T-cell (primary cell): ENCODE results near the gene BANF2. TPM values are rescaled to one million over a fixed set of nuclear protein-coding genes. Genes with fewer than 3 reads are reported as not detected.

Source experiments
- ATAC-seq, 4 experiments: fragments of 200-7000 bp in 3 of 4; fragments of 150-1000 bp in 1 of 4; cut with Tn5 transposase; replicated peaks in 1 of 4; 1 replicate in 3 of 4; 2 replicates in 1 of 4; pipeline ENCODE4 v1.10.0; 2021; ENCODE audit warnings: moderate library complexity in 3 of 4, mild to moderate bottlenecking in 2 of 4, moderate number of reproducible peaks in 1 of 4
- CTCF ChIA-PET, 2 donors: fragments of 300-600 bp; sonication (Branson Sonifier 250); formaldehyde crosslinking; loops; one replicate each; lab custom pipeline; 2022; ENCODE audit warnings: antibody characterized with exemption in 2 of 2; lab: Charles Lee
- POLR2A ChIA-PET, 2 donors: fragments of 300-600 bp; sonication (Branson Sonifier 250); formaldehyde crosslinking; loops; one replicate each; lab custom pipeline; 2022; ENCODE audit warnings: antibody characterized with exemption in 2 of 2; lab: Charles Lee
- DNase-seq, 35 experiments: peaks; one replicate each; pipeline versions ENCODE4 v3.0.0 to v3.0.0-alpha.2; 2013 to 2023
- H3K27ac ChIP-seq: one replicate; pipeline ENCODE4 v1.5.1; 2013; ENCODE audit warnings: low read length
- H3K27me3 ChIP-seq, 2 experiments: replicated peaks in 1 of 2; 1 replicate in 1 of 2; 2 replicates in 1 of 2; pipeline versions ENCODE4 v1.6.1 to v1.7.0; 2013; ENCODE audit warnings: low read length in 1 of 2, mixed read lengths in 1 of 2; ENCODE audit not compliant: control insufficient read depth in 2 of 2, insufficient read depth in 2 of 2; ENCODE audit errors: extremely low read depth in 1 of 2
- H3K36me3 ChIP-seq, 2 donors: 1 replicate in 1 of 2; 2 replicates in 1 of 2; pipeline versions ENCODE4 v1.6.1 to v1.7.0; 2013; ENCODE audit warnings: low read length in 1 of 2; ENCODE audit not compliant: control insufficient read depth in 2 of 2, insufficient read depth in 1 of 2; ENCODE audit errors: extremely low read depth in 1 of 2
- H3K4me1 ChIP-seq, 2 experiments: 1 replicate in 1 of 2; 2 replicates in 1 of 2; pipeline versions ENCODE4 v1.6.1 to v1.7.0; 2013; ENCODE audit warnings: low read length in 2 of 2, mixed read lengths in 1 of 2; ENCODE audit not compliant: insufficient read depth in 2 of 2, control insufficient read depth in 1 of 2; ENCODE audit errors: extremely low read depth in 1 of 2
- H3K4me3 ChIP-seq, 2 donors: 1 replicate in 1 of 2; 2 replicates in 1 of 2; pipeline versions ENCODE4 v1.5.1 to v1.7.0; 2013; ENCODE audit warnings: mild to moderate bottlenecking in 2 of 2, low read length in 1 of 2, moderate library complexity in 1 of 2; ENCODE audit not compliant: control insufficient read depth in 1 of 2; ENCODE audit errors: extremely low read depth in 1 of 2
- H3K9me3 ChIP-seq: 2 replicates; pipeline ENCODE4 v1.7.0; 2013
- H3K27ac Mint-ChIP-seq, 2 donors: one replicate each; pipeline ENCODE4 v1.8.0; 2020 to 2021; ENCODE audit warnings: mild to moderate bottlenecking in 2 of 2, mixed read lengths in 2 of 2
- H3K27me3 Mint-ChIP-seq, 2 donors: one replicate each; pipeline ENCODE4 v1.8.0; 2021 to 2022; ENCODE audit warnings: mixed read lengths in 2 of 2
- H3K36me3 Mint-ChIP-seq: one replicate; pipeline ENCODE4 v1.8.0; 2021; ENCODE audit warnings: mixed read lengths
- H3K4me1 Mint-ChIP-seq, 3 donors: one replicate each; pipeline ENCODE4 v1.8.0; 2020 to 2022; ENCODE audit warnings: mixed read lengths in 3 of 3, mild to moderate bottlenecking in 1 of 3
- H3K4me3 Mint-ChIP-seq, 3 donors: one replicate each; pipeline ENCODE4 v1.8.0; 2020 to 2022; ENCODE audit warnings: mild to moderate bottlenecking in 3 of 3, mixed read lengths in 3 of 3, moderate library complexity in 3 of 3
- H3K9me3 Mint-ChIP-seq, 3 donors: one replicate each; pipeline ENCODE4 v1.8.0; 2020 to 2022; ENCODE audit warnings: mixed read lengths in 3 of 3
- WGBS: methylation state at CpG from one replicate; pipeline ENCODE4 v1.1.5; 2013; ENCODE audit warnings: missing lambda C conversion rate; ENCODE audit not compliant: insufficient coverage; 5-methylcytosine and 5-hydroxymethylcytosine counted together
- total RNA-seq, 35 experiments: library from RNA in 6 of 35; stranded (reverse) in 6 of 35; fragments of 120-200 nt in 1 of 35; gene quantifications; one replicate each; pipeline versions ENCODE4 v1.2.1 to v1.2.4 and lab custom pipeline; 2013 to 2026

The BANF2 gene
- total RNA-seq, 5 donors from 2014 or later (not counting 1 experiment from before 2014, with no cell fraction given): not detected

DNA sequence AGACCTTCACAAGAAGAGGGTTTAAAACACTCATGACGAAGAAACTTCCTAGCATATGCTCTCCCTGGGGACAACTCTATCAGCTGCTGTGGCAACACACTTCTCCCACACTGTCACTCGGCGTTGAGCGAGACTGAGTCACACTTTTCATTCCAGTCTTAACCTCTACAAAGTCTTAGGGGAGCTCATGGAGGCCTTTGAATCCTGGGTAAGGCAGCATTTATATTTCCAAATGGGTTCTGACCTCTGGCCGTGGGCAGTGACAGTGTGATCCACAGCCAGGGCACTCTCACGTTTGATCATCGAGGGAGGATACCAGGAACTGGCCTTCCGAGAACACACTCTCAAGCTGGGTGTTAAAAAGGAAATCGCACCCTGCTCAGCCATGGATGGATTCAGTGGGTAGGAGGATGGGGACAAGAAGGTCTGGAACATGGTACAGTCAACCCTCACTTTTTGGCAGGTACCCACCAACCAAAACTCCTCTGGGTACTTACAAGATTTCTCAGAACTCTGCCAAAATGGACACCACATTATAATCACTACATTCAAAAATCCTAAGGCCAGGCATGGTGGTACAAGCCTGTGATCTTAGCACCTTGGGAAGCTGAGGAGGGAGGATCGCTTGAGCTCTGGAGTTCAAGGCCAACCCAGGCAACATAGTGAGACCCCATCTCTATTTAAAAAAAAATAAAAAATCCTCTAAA lies 37.3 kb upstream of the BANF2 start:
- Mint-ChIP-seq H3K27ac (no peak overlapping the region), H3K4me1 (peaks cover 29 to 60% (median 32%) of the 10 kb centered on the region in 3 donors), H3K9me3 (no peaks in the 10 kb centered on the region), H3K27me3 (no peaks in the 10 kb centered on the region), H3K36me3 (peaks cover 23% of the 10 kb centered on the region), H3K4me3 (no peak overlapping the region)
- POLR2A ChIA-PET: interaction anchor here in 1 of 2 donors (0.7 kb wide), 1 partner anchor 10 kb away, joined by 3 read pairs; no protein-coding TSS in a partner anchor
- no peak overlapping the region for H3K4me3 ChIP-seq
- H3K9me3 ChIP-seq: no peaks in the 10 kb centered on the region
- ATAC-seq: no peak
- no peaks in the 10 kb centered on the region for H3K27me3 ChIP-seq
- DNase-seq: no peak
- H3K36me3 ChIP-seq: peaks cover 0 to 10% of the 10 kb centered on the region in 2 donors
- no peak overlapping the region for H3K27ac ChIP-seq
- WGBS: 44% methylated on average over 6 of the region's 10 CpGs
- H3K4me1 ChIP-seq: peaks cover 4 to 20% of the 10 kb centered on the region in 2 experiments
- CTCF ChIA-PET: no interaction called here

- no peaks in the 10 kb centered on the region for H3K27me3 Mint-ChIP-seq
- Histone ChIP-seq H3K4me3 (no peak overlapping the region), H3K9me3 (no peaks in the 10 kb centered on the region), H3K27ac (no peak overlapping the region), H3K36me3 (peaks cover 0 to 7% of the 10 kb centered on the region in 2 donors), H3K27me3 (no peaks in the 10 kb centered on the region), H3K4me1 (peaks cover 4 to 20% of the 10 kb centered on the region in 2 experiments)
- DNase-seq (no peak), ATAC-seq (no peak)
- no peaks in the 10 kb centered on the region for H3K9me3 Mint-ChIP-seq
- no peak overlapping the region for H3K4me3 Mint-ChIP-seq
- ChIA-PET POLR2A (interaction anchor here in 1 of 2 donors (0.7 kb wide), 1 partner anchor 9 kb away, joined by 3 read pairs; no protein-coding TSS in a partner anchor), CTCF (no interaction called here)
- WGBS: 91% methylated on average over 9 of the region's 13 CpGs
- H3K36me3 Mint-ChIP-seq: peaks cover 18% of the 10 kb centered on the region
- H3K27ac Mint-ChIP-seq: no peak overlapping the region
- H3K4me1 Mint-ChIP-seq: peaks cover 31 to 61% (median 32%) of the 10 kb centered on the region in 3 donors
These were observed 36.7 kb upstream of the BANF2 start for GRCh38 chr20:17663040-17663399.

- no peaks in the 10 kb centered on the region for H3K27me3 ChIP-seq
- POLR2A ChIA-PET: no interaction called here
- Mint-ChIP-seq H3K4me3 (no peak overlapping the region), H3K9me3 (no peaks in the 10 kb centered on the region), H3K4me1 (peaks cover 32 to 62% (median 35%) of the 10 kb centered on the region in 3 donors), H3K27ac (no peak overlapping the region), H3K27me3 (no peaks in the 10 kb centered on the region), H3K36me3 (peaks cover 13% of the 10 kb centered on the region)
- H3K4me1 ChIP-seq: peaks cover 4 to 20% of the 10 kb centered on the region in 2 experiments
- DNase-seq (no peak), ATAC-seq (no peak)
- H3K36me3 ChIP-seq: peaks cover 0 to 5% of the 10 kb centered on the region in 2 donors
- CTCF ChIA-PET: no interaction called here
- 95% methylated on average over 4 of the region's 5 CpGs for WGBS
- H3K9me3 ChIP-seq: no peaks in the 10 kb centered on the region
- H3K4me3 ChIP-seq: no peak overlapping the region
- H3K27ac ChIP-seq: no peak overlapping the region
These were observed 36.3 kb upstream of the BANF2 start for GRCh38 chr20:17663486-17663885.

DNA sequence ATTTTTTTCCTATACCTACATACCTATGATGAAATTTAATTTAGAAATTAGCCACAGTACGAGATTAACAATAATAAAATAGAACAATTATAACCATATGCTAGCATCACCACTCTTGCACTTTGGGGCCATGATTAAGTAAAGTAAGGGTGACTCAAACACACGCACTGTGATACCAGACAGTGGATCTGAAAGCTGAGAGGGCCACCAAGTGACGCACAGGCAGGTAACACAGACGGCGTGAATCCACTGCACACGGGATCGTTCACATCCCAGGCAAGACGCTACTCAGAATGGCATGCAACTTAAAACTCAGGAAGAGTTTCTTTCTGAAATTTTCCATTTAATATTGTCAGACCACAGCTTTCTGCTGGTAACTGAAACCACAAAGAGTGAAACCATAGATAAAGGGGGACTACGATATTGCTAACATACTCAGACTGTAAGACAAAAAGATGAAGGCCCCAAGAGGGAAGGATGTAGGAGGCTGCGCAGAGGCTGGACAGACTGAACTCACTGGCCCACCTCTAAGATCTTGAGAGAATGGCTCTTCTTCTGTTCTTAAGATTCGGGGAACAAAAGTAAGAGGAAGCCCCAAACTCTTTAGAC lies 35.6 kb upstream of the BANF2 start:
- peak overlapping the region; percentile 17 to 52 for H3K27ac Mint-ChIP-seq
- ChIA-PET CTCF (interaction anchor here (1.0 to 1.7 kb wide), 2 partner anchors 10 to 18 kb away, joined by 3 to 6 read pairs; partner anchors contain the start of gene RRBP1 (in 1 of the 2)), POLR2A (interaction anchor here in 1 of 2 donors (0.6 kb wide), 1 partner anchor 18 kb away, joined by 3 read pairs; no protein-coding TSS in a partner anchor)
- Histone ChIP-seq H3K4me3 (no peak overlapping the region), H3K36me3 (peaks cover 0 to 5% of the 10 kb centered on the region in 2 donors), H3K4me1 (peaks cover 4 to 20% of the 10 kb centered on the region in 2 experiments), H3K27me3 (no peaks in the 10 kb centered on the region), H3K27ac (no peak overlapping the region), H3K9me3 (no peaks in the 10 kb centered on the region)
- H3K4me1 Mint-ChIP-seq: peaks cover 32 to 62% (median 35%) of the 10 kb centered on the region in 3 donors
- WGBS: 61% methylated on average over 6 of the region's 11 CpGs
- H3K27me3 Mint-ChIP-seq: no peaks in the 10 kb centered on the region
- peak overlapping the region in 1 of 3 donors; percentile 51 for H3K4me3 Mint-ChIP-seq
- ATAC-seq (no peak), DNase-seq (no peak)
- peaks cover 14% of the 10 kb centered on the region for H3K36me3 Mint-ChIP-seq
- no peaks in the 10 kb centered on the region for H3K9me3 Mint-ChIP-seq

DNA sequence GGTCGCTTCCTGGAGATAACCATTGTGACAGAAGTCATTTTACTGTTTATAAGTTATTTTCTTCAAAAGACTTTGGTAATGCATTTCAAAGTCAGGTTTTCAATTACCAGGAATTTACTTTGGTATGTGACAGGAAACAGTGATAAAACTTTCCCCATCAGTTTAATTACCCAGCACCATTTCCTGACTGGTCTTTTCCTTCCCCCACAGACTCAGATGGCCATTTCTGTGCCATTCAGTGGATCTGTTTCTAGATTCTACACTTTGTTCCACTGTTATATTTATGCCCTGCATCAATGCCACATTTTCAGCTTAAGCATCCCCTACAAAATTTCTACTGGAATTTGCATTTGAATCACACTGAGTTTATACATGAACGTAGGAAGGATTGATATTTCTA lies 34.0 kb upstream of the BANF2 start:
- H3K36me3 ChIP-seq: no peaks in the 10 kb centered on the region
- DNase-seq: no peak
- no peak for ATAC-seq
- no CpG with 5 or more reads among the region's 2 CpGs for WGBS
- H3K4me1 ChIP-seq: peaks cover 4 to 20% of the 10 kb centered on the region in 2 experiments
- no peaks in the 10 kb centered on the region for H3K9me3 Mint-ChIP-seq
- no peak overlapping the region for H3K4me3 ChIP-seq
- H3K27ac ChIP-seq: no peak overlapping the region
- H3K27me3 Mint-ChIP-seq: no peaks in the 10 kb centered on the region
- ChIA-PET CTCF (interaction anchor here (0.7 to 1.7 kb wide), 3 partner anchors 9 to 17 kb away, joined by 6 to 7 read pairs (median 6); partner anchors contain the start of gene RRBP1 (in 1 of the 2)), POLR2A (no interaction called here)
- peaks cover 34 to 60% (median 38%) of the 10 kb centered on the region in 3 donors for H3K4me1 Mint-ChIP-seq
- H3K4me3 Mint-ChIP-seq: peak overlapping the region in 1 of 3 donors; percentile 12
- H3K36me3 Mint-ChIP-seq: peaks cover 4% of the 10 kb centered on the region
- no peaks in the 10 kb centered on the region for H3K9me3 ChIP-seq
- H3K27ac Mint-ChIP-seq: peak overlapping the region; percentile 41 to 76
- H3K27me3 ChIP-seq: no peaks in the 10 kb centered on the region

DNA sequence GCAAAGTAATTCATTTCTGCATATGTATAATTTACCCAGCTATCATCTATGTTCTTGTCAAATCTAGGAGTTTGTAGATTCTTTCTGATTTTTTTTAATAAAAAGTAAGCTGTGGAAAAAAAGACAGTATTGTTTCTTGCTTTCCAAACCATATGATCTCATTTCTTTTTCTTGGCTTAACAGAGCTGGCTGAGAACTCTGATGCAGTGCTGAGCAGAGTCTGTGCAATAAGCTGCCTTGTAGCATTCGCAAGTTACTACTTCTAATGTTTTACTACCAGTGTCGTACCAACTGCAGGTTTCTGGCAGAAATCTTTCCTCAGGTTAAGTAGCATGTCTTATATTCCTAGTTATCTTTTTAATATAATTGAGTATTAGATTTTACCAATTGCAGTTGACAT lies 33.3 kb upstream of the BANF2 start:
- H3K36me3 Mint-ChIP-seq: peaks cover 4% of the 10 kb centered on the region
- Histone ChIP-seq H3K4me1 (peaks cover 4 to 20% of the 10 kb centered on the region in 2 experiments), H3K27ac (no peak overlapping the region), H3K4me3 (no peak overlapping the region), H3K9me3 (no peaks in the 10 kb centered on the region), H3K36me3 (no peaks in the 10 kb centered on the region), H3K27me3 (no peaks in the 10 kb centered on the region)
- DNase-seq (no peak), ATAC-seq (no peak)
- H3K4me3 Mint-ChIP-seq: no peak overlapping the region
- no peak overlapping the region for H3K27ac Mint-ChIP-seq
- H3K9me3 Mint-ChIP-seq: no peaks in the 10 kb centered on the region
- H3K27me3 Mint-ChIP-seq: no peaks in the 10 kb centered on the region
- POLR2A ChIA-PET: no interaction called here
- H3K4me1 Mint-ChIP-seq: peaks cover 34 to 62% (median 46%) of the 10 kb centered on the region in 3 donors
- no CpG with 5 or more reads among the region's 2 CpGs for WGBS
- CTCF ChIA-PET: interaction anchor here in 1 of 2 donors (0.7 to 1.7 kb wide), 2 partner anchors 16 to 288 kb away, joined by 3 to 7 read pairs; partner anchors contain the start of gene RRBP1
